ENCODE data around the gene CALM1.

DNA sequence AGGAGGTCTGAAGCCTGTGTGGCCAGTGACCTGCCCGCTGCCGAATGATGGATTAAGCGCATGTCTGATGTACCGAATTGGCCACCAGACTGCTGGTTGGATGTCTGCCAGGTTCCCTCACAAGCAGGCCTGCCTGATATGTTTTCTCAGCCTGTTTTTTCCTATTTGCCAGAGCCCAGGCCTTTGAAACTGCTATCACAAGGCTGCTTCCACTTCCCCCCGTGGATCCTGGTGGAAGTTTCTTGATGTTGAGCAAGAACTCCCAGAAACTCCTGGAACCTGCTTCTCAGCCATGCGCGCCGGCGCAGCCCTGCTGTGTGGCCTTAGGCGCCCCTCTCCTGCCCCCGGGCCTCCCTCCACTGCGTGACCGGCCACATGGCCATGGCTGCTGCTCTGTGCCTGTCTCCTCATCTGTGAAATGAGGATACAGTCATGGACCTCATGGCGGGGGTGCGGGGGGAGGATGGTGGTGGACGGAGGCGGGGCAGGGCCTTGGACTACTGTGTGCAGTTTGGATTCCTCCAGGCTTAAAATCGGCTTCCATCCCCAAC is 56.6 kb downstream of the CALM1 start:
- TF ChIP-seq, protein P1, sequence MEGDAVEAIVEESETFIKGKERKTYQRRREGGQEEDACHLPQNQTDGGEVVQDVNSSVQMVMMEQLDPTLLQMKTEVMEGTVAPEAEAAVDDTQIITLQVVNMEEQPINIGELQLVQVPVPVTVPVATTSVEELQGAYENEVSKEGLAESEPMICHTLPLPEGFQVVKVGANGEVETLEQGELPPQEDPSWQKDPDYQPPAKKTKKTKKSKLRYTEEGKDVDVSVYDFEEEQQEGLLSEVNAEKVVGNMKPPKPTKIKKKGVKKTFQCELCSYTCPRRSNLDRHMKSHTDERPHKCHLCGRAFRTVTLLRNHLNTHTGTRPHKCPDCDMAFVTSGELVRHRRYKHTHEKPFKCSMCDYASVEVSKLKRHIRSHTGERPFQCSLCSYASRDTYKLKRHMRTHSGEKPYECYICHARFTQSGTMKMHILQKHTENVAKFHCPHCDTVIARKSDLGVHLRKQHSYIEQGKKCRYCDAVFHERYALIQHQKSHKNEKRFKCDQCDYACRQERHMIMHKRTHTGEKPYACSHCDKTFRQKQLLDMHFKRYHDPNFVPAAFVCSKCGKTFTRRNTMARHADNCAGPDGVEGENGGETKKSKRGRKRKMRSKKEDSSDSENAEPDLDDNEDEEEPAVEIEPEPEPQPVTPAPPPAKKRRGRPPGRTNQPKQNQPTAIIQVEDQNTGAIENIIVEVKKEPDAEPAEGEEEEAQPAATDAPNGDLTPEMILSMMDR (IDR thresholded peaks at IDR 0.05; ENCODE audit: insufficient read depth, low read depth, low read length): no peak
- no peak for TF ChIP-seq EZH2 (IDR thresholded peaks at IDR 0.05; ENCODE audit: insufficient read depth, low read length)

Measured in astrocyte (in vitro differentiated cells and primary cell).